Nephron (organoid): ENCODE measurements around the gene NABP2.

Experiments
- H3K27ac Mint-ChIP-seq, 3 experiments: 2 replicates each; pipeline ENCODE4 v1.8.0; 2020; ENCODE audit warnings: mixed read lengths in 3 of 3, mild to moderate bottlenecking in 2 of 3, moderate library complexity in 1 of 3
- H3K27me3 Mint-ChIP-seq: 2 replicates; pipeline ENCODE4 v1.8.0; 2021; ENCODE audit warnings: low read depth, mild to moderate bottlenecking, moderate library complexity, mixed read lengths
- H3K36me3 Mint-ChIP-seq: 2 replicates; pipeline ENCODE4 v1.8.0; 2020; ENCODE audit warnings: low read depth, mixed read lengths
- H3K4me1 Mint-ChIP-seq: 2 replicates; pipeline ENCODE4 v1.8.0; 2020; ENCODE audit warnings: mixed read lengths
- H3K4me3 Mint-ChIP-seq, 3 experiments: 2 replicates each; pipeline ENCODE4 v1.8.0; 2020; ENCODE audit warnings: mild to moderate bottlenecking in 3 of 3, mixed read lengths in 3 of 3, moderate library complexity in 2 of 3
- H3K9me3 Mint-ChIP-seq: 2 replicates; pipeline ENCODE4 v1.8.0; 2020; ENCODE audit warnings: mixed read lengths
- CTCF ChIP-seq, 3 experiments: fragments of 200-600 bp; sonication (generic); IDR thresholded peaks; one replicate each; pipeline ENCODE4 v1.5.0; 2021; ENCODE audit warnings: antibody characterized with exemption in 3 of 3; ENCODE audit not compliant: unreplicated experiment in 3 of 3

Gene NABP2

GRCh38 chr12:56206452-56207166 is 17.5 kb upstream of the NABP2 start:
- H3K27me3 Mint-ChIP-seq, result no peaks in the 10 kb centered on the region
- no peak overlapping the region for H3K4me3 Mint-ChIP-seq
- peak; percentile 35 to 61 (median 46) for TF ChIP-seq CTCF (IDR thresholded peaks at IDR 0.05; ENCODE audit: unreplicated experiment in 3 of 3)
- H3K4me1 Mint-ChIP-seq, result no peaks in the 10 kb centered on the region
- peaks cover 61% of the 10 kb centered on the region for H3K36me3 Mint-ChIP-seq
- no peaks in the 10 kb centered on the region for H3K9me3 Mint-ChIP-seq
- no peak overlapping the region for H3K27ac Mint-ChIP-seq

- Mint-ChIP-seq H3K4me1 (no peaks in the 10 kb centered on the region), H3K4me3 (no peak overlapping the region), H3K27me3 (no peaks in the 10 kb centered on the region), H3K27ac (no peak overlapping the region), H3K36me3 (peaks cover 73% of the 10 kb centered on the region), H3K9me3 (no peaks in the 10 kb centered on the region)
- no peak for TF ChIP-seq CTCF (IDR thresholded peaks at IDR 0.05; ENCODE audit: unreplicated experiment in 3 of 3)
Observed at GRCh38 chr12:56208006-56208405, 16.1 kb upstream of the NABP2 start.

- Mint-ChIP-seq H3K27ac (no peak overlapping the region), H3K27me3 (no peaks in the 10 kb centered on the region), H3K4me3 (no peak overlapping the region), H3K36me3 (peaks cover 72% of the 10 kb centered on the region), H3K9me3 (no peaks in the 10 kb centered on the region), H3K4me1 (peaks cover 4% of the 10 kb centered on the region)
- no peak for TF ChIP-seq CTCF (IDR thresholded peaks at IDR 0.05; ENCODE audit: unreplicated experiment in 3 of 3)
Observed at GRCh38 chr12:56212361-56212760, 11.8 kb upstream of the NABP2 start.

GRCh38 chr12:56213878-56214277 is 10.3 kb upstream of the NABP2 start:
- no peak for TF ChIP-seq CTCF (IDR thresholded peaks at IDR 0.05; ENCODE audit: unreplicated experiment in 3 of 3)
- peaks cover 63% of the 10 kb centered on the region for H3K36me3 Mint-ChIP-seq
- H3K4me1 Mint-ChIP-seq, result peaks cover 4% of the 10 kb centered on the region
- no peaks in the 10 kb centered on the region for H3K9me3 Mint-ChIP-seq
- no peak overlapping the region for H3K4me3 Mint-ChIP-seq
- no peak overlapping the region for H3K27ac Mint-ChIP-seq
- no peaks in the 10 kb centered on the region for H3K27me3 Mint-ChIP-seq

- H3K27ac Mint-ChIP-seq, result peak overlapping the region in 2 of 3 experiments; percentile 45 to 78
- H3K27me3 Mint-ChIP-seq, result no peaks in the 10 kb centered on the region
Observed at GRCh38 chr12:56216461-56216860, 7.7 kb upstream of the NABP2 start.

More at GRCh38 chr12:56216461-56216860, 7.7 kb upstream of the NABP2 start:
- Mint-ChIP-seq H3K9me3 (no peaks in the 10 kb centered on the region), H3K4me3 (peak overlapping the region; percentile 11 to 38 (median 27)), H3K4me1 (peaks cover 12% of the 10 kb centered on the region), H3K36me3 (peaks cover 43% of the 10 kb centered on the region)
- TF ChIP-seq CTCF (IDR thresholded peaks at IDR 0.05; ENCODE audit: unreplicated experiment in 3 of 3), result no peak
